ENCODE measurements around the gene CAMTA1. TPM values are rescaled to one million over a fixed set of nuclear protein-coding genes. Genes with fewer than 3 reads are reported as not detected.

Gene CAMTA1
- polyA plus RNA-seq, 1 of the 3 experiments (the other 2 are of a cell fraction) = 63.1 TPM

- Histone ChIP-seq H3K9me2 (no peaks in the 10 kb centered on the region), H3K4me2 (no peak overlapping the region), H3K27me3 (ENCODE audit: insufficient read depth) (no peaks in the 10 kb centered on the region), H3K4me1 (ENCODE audit: control insufficient read depth in 1 of 2, insufficient read depth in 2 of 2, low read depth in 1 of 2, low read length in 1 of 2) (no peaks in the 10 kb centered on the region), H3F3A (replicated peaks; ENCODE audit: insufficient read depth) (peaks cover 15% of the 10 kb centered on the region), H3K9ac (no peak overlapping the region), H4K20me1 (ENCODE audit: insufficient read depth) (no peaks in the 10 kb centered on the region), H3K79me2 (ENCODE audit: insufficient read depth) (no peaks in the 10 kb centered on the region), H2AFZ (ENCODE audit: low read depth) (no peak overlapping the region), H3K4me3 (ENCODE audit: low read depth in 2 of 2, low read length in 1 of 2) (no peak overlapping the region), H3K36me3 (replicated peaks in 1 of 2; ENCODE audit: control insufficient read depth in 1 of 2, insufficient read depth in 2 of 2, low read length in 1 of 2) (peaks cover 42 to 61% of the 10 kb centered on the region in 2 experiments), H3K27ac (ENCODE audit: low read depth in 2 of 2, low read length in 1 of 2) (no peak overlapping the region), H3K9me3 (no peaks in the 10 kb centered on the region)
- WGBS (ENCODE audit: low lambda C conversion rate) = 89% methylated on average over 9 of the region's 9 CpGs
- no peak for DNase-seq
- TF ChIP-seq MXI1 (IDR thresholded peaks at IDR 0.05; ENCODE audit: low read depth, low read length) = no peak
- no peak for TF ChIP-seq REST (IDR thresholded peaks at IDR 0.05; ENCODE audit: low read depth, low read length)
- no peak for TF ChIP-seq FOSL2 (IDR thresholded peaks at IDR 0.05; ENCODE audit: borderline replicate concordance, low read depth)
- TF ChIP-seq, protein P1, sequence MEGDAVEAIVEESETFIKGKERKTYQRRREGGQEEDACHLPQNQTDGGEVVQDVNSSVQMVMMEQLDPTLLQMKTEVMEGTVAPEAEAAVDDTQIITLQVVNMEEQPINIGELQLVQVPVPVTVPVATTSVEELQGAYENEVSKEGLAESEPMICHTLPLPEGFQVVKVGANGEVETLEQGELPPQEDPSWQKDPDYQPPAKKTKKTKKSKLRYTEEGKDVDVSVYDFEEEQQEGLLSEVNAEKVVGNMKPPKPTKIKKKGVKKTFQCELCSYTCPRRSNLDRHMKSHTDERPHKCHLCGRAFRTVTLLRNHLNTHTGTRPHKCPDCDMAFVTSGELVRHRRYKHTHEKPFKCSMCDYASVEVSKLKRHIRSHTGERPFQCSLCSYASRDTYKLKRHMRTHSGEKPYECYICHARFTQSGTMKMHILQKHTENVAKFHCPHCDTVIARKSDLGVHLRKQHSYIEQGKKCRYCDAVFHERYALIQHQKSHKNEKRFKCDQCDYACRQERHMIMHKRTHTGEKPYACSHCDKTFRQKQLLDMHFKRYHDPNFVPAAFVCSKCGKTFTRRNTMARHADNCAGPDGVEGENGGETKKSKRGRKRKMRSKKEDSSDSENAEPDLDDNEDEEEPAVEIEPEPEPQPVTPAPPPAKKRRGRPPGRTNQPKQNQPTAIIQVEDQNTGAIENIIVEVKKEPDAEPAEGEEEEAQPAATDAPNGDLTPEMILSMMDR (IDR thresholded peaks at IDR 0.05) = no peak
- TF ChIP-seq TEAD4 (IDR thresholded peaks at IDR 0.05; ENCODE audit: borderline replicate concordance, insufficient read depth) = no peak
- no peak for TF ChIP-seq NFIC (IDR thresholded peaks at IDR 0.05; ENCODE audit: borderline replicate concordance)
- TF ChIP-seq YY1 (IDR thresholded peaks at IDR 0.05; ENCODE audit: low read depth) = no peak
- TF ChIP-seq, protein P2, sequence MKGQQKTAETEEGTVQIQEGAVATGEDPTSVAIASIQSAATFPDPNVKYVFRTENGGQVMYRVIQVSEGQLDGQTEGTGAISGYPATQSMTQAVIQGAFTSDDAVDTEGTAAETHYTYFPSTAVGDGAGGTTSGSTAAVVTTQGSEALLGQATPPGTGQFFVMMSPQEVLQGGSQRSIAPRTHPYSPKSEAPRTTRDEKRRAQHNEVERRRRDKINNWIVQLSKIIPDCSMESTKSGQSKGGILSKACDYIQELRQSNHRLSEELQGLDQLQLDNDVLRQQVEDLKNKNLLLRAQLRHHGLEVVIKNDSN (IDR thresholded peaks at IDR 0.05; ENCODE audit: borderline replicate concordance, low read depth) = no peak
- ChIA-PET POLR2A (no interaction called here), CTCF (interaction anchor here (1.2 kb wide), 1 partner anchor 53 kb away, joined by 3 read pairs; no protein-coding TSS in a partner anchor)
These were observed 1020.2 kb downstream of the CAMTA1 start for GRCh38 chr1:7805460-7805859.

GRCh38 chr1:7808253-7808844 lies 1023.1 kb downstream of the CAMTA1 start:
- Histone ChIP-seq H3K4me1 (ENCODE audit: control insufficient read depth in 1 of 2, insufficient read depth in 2 of 2, low read depth in 1 of 2, low read length in 1 of 2) (no peaks in the 10 kb centered on the region), H4K20me1 (ENCODE audit: insufficient read depth) (no peaks in the 10 kb centered on the region), H3K27me3 (ENCODE audit: insufficient read depth) (no peaks in the 10 kb centered on the region), H3K9me2 (no peaks in the 10 kb centered on the region), H3K4me2 (no peak overlapping the region), H3K36me3 (replicated peaks in 1 of 2; ENCODE audit: control insufficient read depth in 1 of 2, insufficient read depth in 2 of 2, low read length in 1 of 2) (peaks cover 45 to 69% of the 10 kb centered on the region in 2 experiments), H2AFZ (ENCODE audit: low read depth) (no peak overlapping the region), H3K79me2 (ENCODE audit: insufficient read depth) (no peaks in the 10 kb centered on the region), H3K9ac (no peak overlapping the region), H3K9me3 (0 out of 2 replicates have a peak, but pooled peaks cover 3% of the 10 kb centered on the region), H3K4me3 (ENCODE audit: low read depth in 2 of 2, low read length in 1 of 2) (no peak overlapping the region), H3F3A (replicated peaks; ENCODE audit: insufficient read depth) (peaks cover 15% of the 10 kb centered on the region), H3K27ac (ENCODE audit: low read depth in 2 of 2, low read length in 1 of 2) (no peak overlapping the region)
- peak; percentile 40 for DNase-seq
- ChIA-PET CTCF (interaction anchor here (0.7 to 1.8 kb wide), 20 partner anchors 9 to 141 kb away, joined by 3 to 9 read pairs (median 4); no protein-coding TSS in a partner anchor), POLR2A (no interaction called here)
- TF ChIP-seq SMC3 (IDR thresholded peaks at IDR 0.05; ENCODE audit: low read depth, low read length) = peak; percentile 41
- peak; percentile 59 for TF ChIP-seq RAD21 (IDR thresholded peaks at IDR 0.05; ENCODE audit: low read length)
- TF ChIP-seq, protein P1 (IDR thresholded peaks at IDR 0.05) = peak; percentile 61
- no peak for TF ChIP-seq IRF3 (IDR thresholded peaks at IDR 0.05; ENCODE audit: low read depth, low read length)
- WGBS (ENCODE audit: low lambda C conversion rate) = 52% methylated on average over 1 of the region's 1 CpG
